HEK293T (cell line): ENCODE measurements around the gene OR5J2.

Experiments used
- CTCF ChIA-PET: fragments of 350-600 bp; formaldehyde crosslinking; extraction: SDS; loops from one replicate; lab custom pipeline; 2021; ENCODE audit warnings: antibody characterized with exemption, inconsistent platforms; lab: Yijun Ruan, JAX
- POLR2A ChIA-PET: fragments of 350-600 bp; formaldehyde crosslinking; extraction: SDS; loops from one replicate; lab custom pipeline; 2020; ENCODE audit warnings: antibody characterized with exemption, inconsistent platforms; lab: Yijun Ruan, JAX
- DNase-seq: peaks from one replicate; pipeline ENCODE4 v3.0.0; 2012; ENCODE audit warnings: mixed read lengths; ENCODE audit errors: extremely low spot score
- ARNT ChIP-seq: fragments of 450-650 bp; IDR thresholded peaks from 2 replicates; pipeline ENCODE4 v1.6.1; 2017; ENCODE audit warnings: mild to moderate bottlenecking
- BHLHE40 ChIP-seq: fragments of 450-650 bp; IDR thresholded peaks from 2 replicates; pipeline ENCODE4 v1.6.1; 2016; ENCODE audit warnings: mild to moderate bottlenecking, moderate library complexity, borderline replicate concordance
- CTBP1 ChIP-seq: fragments of 450-650 bp; IDR thresholded peaks from 2 replicates; pipeline ENCODE4 v1.6.1; 2016; ENCODE audit warnings: borderline replicate concordance
- ELF4 ChIP-seq: fragments of 450-650 bp; IDR thresholded peaks from 2 replicates; pipeline ENCODE4 v1.6.1; 2017; ENCODE audit warnings: antibody characterized with exemption
- FOXA1 ChIP-seq: fragments of 450-650 bp; IDR thresholded peaks from 2 replicates; pipeline ENCODE4 v1.6.1; 2016; ENCODE audit warnings: mild to moderate bottlenecking
- FOXK2 ChIP-seq: fragments of 450-650 bp; IDR thresholded peaks from 2 replicates; pipeline ENCODE4 v1.6.1; 2016; ENCODE audit warnings: mild to moderate bottlenecking
- FOXM1 ChIP-seq: fragments of 450-650 bp; IDR thresholded peaks from 2 replicates; pipeline ENCODE4 v1.6.1; 2017; ENCODE audit warnings: mild to moderate bottlenecking, borderline replicate concordance
- HDGF ChIP-seq: fragments of 450-650 bp; IDR thresholded peaks from 2 replicates; pipeline ENCODE4 v1.6.1; 2017; ENCODE audit warnings: antibody characterized with exemption, borderline replicate concordance
- L3MBTL2 ChIP-seq: fragments of 450-650 bp; conservative IDR thresholded peaks from 2 replicates; pipeline ENCODE4 v1.6.1; 2016; ENCODE audit warnings: mild to moderate bottlenecking
- LEF1 ChIP-seq: fragments of 450-650 bp; IDR thresholded peaks from 2 replicates; pipeline ENCODE4 v1.6.1; 2017; ENCODE audit warnings: mild to moderate bottlenecking, borderline replicate concordance
- NFRKB ChIP-seq: fragments of 450-650 bp; IDR thresholded peaks from 2 replicates; pipeline ENCODE4 v1.6.1; 2016; ENCODE audit warnings: mild to moderate bottlenecking, moderate library complexity
- SP1 ChIP-seq: fragments of 450-650 bp; IDR thresholded peaks from 2 replicates; pipeline ENCODE4 v1.6.1; 2017
- SUZ12 ChIP-seq: fragments of 450-650 bp; IDR thresholded peaks from 2 replicates; pipeline ENCODE4 v1.6.1; 2016; ENCODE audit warnings: mild to moderate bottlenecking
- TARDBP ChIP-seq: fragments of 450-650 bp; IDR thresholded peaks from 2 replicates; pipeline ENCODE4 v1.6.1; 2016
- ZNF384 ChIP-seq: fragments of 450-650 bp; IDR thresholded peaks from 2 replicates; pipeline ENCODE4 v1.6.1; 2016
- TF ChIP-seq, protein P1 (sequence below): fragments of 450-650 bp; IDR thresholded peaks from 2 replicates; pipeline ENCODE4 v1.6.1; 2016

OR5J2 gene

DNA sequence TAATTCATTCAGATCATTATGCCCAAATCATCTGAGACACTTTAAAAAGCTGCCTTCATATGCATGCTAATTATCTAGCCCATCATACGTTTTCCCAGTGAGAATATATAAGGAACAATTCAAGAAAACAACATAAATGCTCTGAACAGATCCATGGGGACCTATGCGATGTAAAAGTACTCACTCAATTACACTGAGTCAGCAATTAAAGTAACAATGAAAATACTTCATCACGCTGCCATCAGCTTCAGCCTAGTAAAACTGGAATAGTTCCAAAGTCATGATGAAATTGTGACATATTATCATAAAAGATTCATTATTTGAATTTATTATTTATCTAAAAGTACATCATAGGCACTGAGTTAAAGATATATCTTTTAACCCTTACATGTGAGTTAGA is 12.6 kb upstream of the OR5J2 start:
- no peak for DNase-seq
- no peak for TF ChIP-seq ARNT
- TF ChIP-seq FOXA1, result no peak
- no peak for TF ChIP-seq ZNF384
- TF ChIP-seq SUZ12, result no peak
- no peak for TF ChIP-seq TARDBP
- TF ChIP-seq NFRKB, result no peak
- TF ChIP-seq CTBP1, result no peak
- TF ChIP-seq FOXK2, result no peak
- ChIA-PET POLR2A (no interaction called here), CTCF (no interaction called here)

DNA sequence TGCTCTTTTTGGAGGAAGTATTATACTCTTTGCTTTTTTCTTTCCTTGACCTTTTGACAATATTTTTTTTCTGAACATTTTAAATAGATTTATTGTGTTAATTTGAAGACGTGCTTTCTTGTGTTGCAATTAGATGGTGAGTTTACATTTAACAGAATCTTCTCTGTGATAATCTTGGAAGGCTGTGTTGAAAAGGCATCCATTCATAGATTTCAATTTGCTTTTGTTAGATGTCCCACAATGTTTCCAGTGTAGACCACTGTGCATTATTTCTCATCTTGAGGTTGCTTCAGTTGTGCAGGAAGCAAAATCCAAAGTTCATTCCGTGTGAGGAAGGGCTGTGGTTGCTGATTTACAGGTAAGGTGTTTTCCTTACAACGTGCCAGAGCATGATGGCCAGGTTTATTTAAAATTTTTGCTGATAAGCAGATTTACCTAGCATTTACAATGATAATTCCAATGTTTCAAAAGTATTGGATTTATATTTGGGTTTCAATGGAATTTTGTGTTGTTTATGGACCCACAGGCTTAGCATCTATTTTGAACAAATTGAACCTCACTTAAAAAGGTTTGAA is 4.1 kb upstream of the OR5J2 start:
- CTCF ChIA-PET, result no interaction called here
- POLR2A ChIA-PET, result no interaction called here
- TF ChIP-seq FOXM1, result no peak
- TF ChIP-seq FOXK2, result no peak
- TF ChIP-seq SUZ12, result no peak
- TF ChIP-seq ARNT, result no peak
- no peak for TF ChIP-seq ZNF384
- TF ChIP-seq ELF4, result no peak
- TF ChIP-seq LEF1, result no peak
- TF ChIP-seq HDGF, result no peak
- TF ChIP-seq BHLHE40, result no peak
- no peak for TF ChIP-seq TARDBP
- no peak for TF ChIP-seq FOXA1
- TF ChIP-seq L3MBTL2, result no peak
- TF ChIP-seq CTBP1, result no peak
- TF ChIP-seq NFRKB, result no peak
- DNase-seq, result no peak

DNA sequence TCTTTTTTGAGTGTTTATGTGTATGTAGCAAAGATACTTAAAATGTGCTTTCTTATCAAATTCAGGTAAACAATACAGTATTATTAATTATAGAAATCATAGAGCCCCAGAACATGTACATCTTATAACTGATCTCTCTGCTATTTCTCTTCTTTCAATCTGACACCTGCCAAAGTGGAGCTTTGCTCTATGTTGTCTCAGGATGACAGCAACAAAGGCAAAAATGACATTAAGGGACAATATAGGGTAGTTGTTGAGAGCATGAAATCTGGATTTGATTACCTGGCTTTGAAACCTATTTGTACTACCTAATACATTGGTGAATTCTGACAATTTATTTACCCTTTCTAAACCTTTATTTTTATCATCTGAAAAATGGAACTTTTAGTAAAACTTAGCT is 7.0 kb downstream of the OR5J2 start:
- ChIA-PET CTCF (no interaction called here), POLR2A (no interaction called here)
- no peak for DNase-seq
- TF ChIP-seq TARDBP, result no peak
- TF ChIP-seq FOXA1, result no peak
- TF ChIP-seq NFRKB, result no peak
- no peak for TF ChIP-seq ZNF384
- TF ChIP-seq, protein P1, sequence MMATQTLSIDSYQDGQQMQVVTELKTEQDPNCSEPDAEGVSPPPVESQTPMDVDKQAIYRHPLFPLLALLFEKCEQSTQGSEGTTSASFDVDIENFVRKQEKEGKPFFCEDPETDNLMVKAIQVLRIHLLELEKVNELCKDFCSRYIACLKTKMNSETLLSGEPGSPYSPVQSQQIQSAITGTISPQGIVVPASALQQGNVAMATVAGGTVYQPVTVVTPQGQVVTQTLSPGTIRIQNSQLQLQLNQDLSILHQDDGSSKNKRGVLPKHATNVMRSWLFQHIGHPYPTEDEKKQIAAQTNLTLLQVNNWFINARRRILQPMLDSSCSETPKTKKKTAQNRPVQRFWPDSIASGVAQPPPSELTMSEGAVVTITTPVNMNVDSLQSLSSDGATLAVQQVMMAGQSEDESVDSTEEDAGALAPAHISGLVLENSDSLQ, result no peak
- TF ChIP-seq HDGF, result no peak
- TF ChIP-seq BHLHE40, result no peak
- TF ChIP-seq SP1, result no peak

DNA sequence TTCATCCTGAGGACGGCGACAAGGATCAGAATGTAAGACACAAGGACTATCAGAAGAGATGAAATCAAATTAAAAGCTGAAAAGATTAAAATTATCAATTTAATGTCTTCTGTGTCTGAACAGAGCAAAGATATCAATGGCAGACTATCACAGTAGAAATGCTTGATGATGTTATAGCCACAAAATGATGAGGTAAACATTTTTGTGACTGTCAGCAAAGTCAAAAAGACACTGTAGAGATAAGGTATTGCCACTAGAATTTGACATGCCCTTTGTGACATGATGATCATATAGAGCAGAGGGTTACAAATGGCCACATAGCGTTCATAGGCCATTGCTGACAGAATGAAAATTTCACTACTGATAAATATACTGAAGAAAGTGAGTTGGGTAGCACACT is 12.2 kb downstream of the OR5J2 start:
- DNase-seq, result no peak
- TF ChIP-seq LEF1, result no peak
- TF ChIP-seq BHLHE40, result no peak
- CTCF ChIA-PET, result no interaction called here
- POLR2A ChIA-PET, result no interaction called here

DNA sequence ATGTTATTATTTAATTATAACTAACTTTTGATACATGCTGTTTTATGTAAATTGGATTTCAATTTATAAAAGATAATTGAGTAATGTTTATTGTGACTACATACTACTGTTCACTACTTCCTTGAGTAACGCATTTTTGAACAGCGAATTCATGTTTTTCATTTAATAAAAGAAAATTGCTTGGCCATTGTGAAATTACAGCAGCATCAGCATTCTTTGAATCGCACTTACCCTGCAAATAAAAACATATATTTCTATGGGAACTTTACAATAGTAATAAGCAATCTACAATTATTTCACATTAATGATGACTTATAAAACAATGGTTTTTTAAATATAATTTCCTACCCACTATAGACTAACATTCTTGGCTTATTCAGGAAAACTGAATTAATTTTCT is 20.3 kb downstream of the OR5J2 start:
- POLR2A ChIA-PET, result no interaction called here
- DNase-seq, result no peak

DNA sequence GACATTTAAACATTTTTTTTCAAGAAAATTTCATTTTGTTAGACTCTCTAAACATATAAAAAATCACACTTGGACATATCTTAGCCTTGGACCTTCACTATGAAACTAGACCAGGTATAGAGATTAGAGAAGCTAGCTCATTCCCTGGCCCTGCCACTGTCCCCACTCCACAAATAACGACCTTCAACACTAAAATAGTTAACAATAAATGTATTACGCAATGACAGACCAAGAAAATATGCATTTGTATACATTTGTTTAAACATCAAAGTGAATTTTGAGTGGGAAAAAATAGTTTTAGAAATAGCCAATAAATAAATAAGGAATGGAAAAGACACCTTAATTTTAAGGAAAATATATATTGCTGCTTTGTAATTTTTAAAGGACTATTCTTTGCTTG is 20.9 kb downstream of the OR5J2 start:
- no peak for TF ChIP-seq NFRKB
- TF ChIP-seq, protein P1, result no peak
- no peak for TF ChIP-seq LEF1
- TF ChIP-seq FOXM1, result no peak
- ChIA-PET POLR2A (no interaction called here), CTCF (no interaction called here)

More for the DNA sequence above, 20.3 kb downstream of the OR5J2 start:
- TF ChIP-seq, protein P1, result no peak
- TF ChIP-seq ELF4 (no peak), ARNT (no peak), FOXK2 (no peak), FOXM1 (no peak), SP1 (no peak), SUZ12 (no peak), HDGF (no peak), ZNF384 (no peak), CTBP1 (no peak), BHLHE40 (no peak), TARDBP (no peak), NFRKB (no peak), LEF1 (no peak), FOXA1 (no peak)
- CTCF ChIA-PET, result no interaction called here

DNA sequence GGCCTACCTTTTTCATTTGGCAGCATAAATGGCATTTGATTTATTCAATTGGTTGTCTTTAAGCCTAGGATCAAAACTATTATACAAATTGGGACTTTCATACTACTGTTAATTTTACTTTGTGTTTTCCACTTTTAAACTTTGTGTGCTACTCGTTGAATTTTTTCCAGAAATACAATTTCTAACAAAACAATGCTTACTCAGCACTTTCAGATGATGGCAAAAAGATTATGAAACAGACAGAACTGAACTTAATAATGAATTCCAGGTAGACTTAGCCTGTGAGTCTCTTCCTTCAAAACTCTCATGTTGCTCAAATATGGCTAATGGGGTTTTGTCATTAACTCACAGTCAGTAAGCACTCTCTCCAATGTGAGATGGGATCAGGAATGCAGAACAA is 31.4 kb downstream of the OR5J2 start:
- TF ChIP-seq CTBP1, result no peak
- TF ChIP-seq SP1, result no peak
- no peak for TF ChIP-seq ARNT
- TF ChIP-seq LEF1, result no peak
- TF ChIP-seq BHLHE40, result no peak
- TF ChIP-seq NFRKB, result no peak
- no peak for TF ChIP-seq HDGF
- TF ChIP-seq, protein P1, result no peak
- TF ChIP-seq L3MBTL2, result no peak
- POLR2A ChIA-PET, result no interaction called here
- DNase-seq, result no peak
- CTCF ChIA-PET, result no interaction called here

More for the DNA sequence above, 20.9 kb downstream of the OR5J2 start:
- no peak for DNase-seq
